DLD1 (cell line): ENCODE results near the gene TSPAN9.

Experiments used
- in situ Hi-C: cut with HindIII; loops from 2 replicates; pipeline ENCODE4 v1.10.0; 2017; ENCODE audit warnings: low sequenced_read_pairs

TSPAN9 gene

DNA sequence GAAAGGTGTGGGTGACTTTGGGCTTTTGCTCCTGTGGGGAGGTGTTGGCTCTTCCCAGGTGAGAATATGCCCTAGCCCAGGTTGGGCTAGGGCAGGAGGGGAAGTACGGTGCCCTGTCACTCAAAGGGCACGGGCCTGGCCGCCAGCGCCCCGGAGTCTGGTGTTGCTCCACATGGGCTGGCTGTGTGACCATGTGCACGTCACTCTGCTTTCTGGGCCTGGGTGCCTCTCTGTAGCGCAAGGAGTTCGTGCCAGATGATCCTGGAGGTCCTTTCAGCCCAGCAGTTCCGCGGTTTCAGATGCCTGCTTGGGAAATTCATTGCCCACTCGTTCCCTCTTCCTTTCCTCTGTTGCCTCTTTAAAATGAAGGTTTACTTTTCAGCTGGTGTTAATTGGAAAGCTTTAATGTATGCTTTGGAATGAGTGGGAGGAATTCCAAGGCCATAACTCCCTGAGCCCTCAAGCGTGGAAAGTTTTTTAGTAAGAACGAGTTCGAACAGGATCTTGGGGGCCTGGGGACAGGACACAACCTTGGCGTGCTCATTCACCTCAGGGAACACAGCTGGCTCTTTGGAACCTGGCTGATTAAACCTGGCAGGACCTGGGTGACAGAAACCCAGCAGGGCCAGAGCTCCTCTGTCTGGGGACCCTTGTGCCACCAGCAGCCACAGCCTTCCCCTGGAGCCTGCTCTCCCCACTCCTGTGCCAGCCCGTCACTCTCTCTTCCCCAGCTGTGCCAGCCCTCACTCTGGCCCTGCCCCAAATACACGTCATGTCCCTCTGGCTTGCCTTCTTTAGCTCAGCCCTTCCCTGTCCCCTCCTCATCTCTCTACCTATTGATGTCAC lies 42.8 kb downstream of the TSPAN9 start:
- in situ Hi-C loops: no loop called here

DNA sequence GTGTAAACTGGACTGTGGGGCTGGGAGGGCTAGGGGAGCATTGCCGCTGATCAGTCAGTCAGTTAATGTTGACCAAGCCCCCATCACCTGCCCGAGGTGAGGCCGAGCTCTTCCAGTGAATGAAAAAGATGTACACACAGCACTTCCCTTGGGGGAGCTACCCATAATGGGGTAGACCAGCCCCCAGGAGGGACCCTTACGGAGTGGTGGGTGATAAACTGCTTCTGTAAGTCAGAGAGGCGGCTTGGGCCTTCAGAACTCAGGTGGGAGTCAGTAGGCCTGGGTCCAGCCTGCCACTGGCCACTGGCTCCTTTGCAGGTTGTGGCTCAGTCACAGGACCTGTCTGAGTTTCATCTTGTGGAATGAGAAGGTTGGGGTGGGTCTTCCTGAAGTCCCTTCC lies 43.5 kb downstream of the TSPAN9 start:
- in situ Hi-C loops: no loop called here

DNA sequence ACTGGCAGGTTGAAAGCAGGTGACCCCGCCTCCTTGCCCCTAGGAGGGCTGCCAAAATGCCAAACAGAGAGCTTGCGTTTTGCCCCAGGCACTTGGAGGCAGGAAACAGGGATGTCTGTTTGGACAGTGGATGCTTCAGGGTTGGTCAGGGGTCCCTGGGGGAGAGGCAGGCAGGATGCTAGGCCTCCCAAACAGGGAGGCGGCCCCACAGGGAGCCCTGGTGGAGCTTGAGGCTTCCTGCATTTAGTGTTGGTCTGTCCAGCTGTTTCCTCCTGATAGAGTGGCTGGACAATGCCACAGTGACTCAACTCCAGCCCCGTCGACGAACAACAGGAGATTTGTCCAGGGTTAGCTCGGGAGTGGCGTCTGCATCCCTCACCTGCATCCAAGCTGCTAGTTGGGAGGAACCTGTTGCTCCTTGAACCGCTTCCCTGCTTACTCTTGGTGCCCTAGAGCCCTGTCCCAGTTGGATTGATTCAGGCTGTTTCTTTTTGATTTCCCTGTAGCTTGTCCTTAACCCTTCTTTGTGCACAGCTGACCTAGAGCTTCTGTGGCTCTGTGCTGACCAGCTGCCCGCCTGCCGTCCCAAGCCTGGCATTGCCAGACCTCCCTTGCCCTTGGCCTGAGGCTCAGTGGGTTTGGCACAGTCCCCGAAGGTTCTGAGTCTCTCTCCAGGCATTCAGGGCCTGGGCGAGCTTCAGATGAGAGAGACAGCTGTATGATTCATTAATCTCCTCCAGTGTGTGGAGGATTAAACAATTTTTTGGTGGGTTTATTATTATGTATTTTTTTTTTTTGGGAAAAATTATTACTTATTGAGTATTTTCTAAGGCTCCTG lies 45.9 kb downstream of the TSPAN9 start:
- in situ Hi-C loops: no loop called here

DNA sequence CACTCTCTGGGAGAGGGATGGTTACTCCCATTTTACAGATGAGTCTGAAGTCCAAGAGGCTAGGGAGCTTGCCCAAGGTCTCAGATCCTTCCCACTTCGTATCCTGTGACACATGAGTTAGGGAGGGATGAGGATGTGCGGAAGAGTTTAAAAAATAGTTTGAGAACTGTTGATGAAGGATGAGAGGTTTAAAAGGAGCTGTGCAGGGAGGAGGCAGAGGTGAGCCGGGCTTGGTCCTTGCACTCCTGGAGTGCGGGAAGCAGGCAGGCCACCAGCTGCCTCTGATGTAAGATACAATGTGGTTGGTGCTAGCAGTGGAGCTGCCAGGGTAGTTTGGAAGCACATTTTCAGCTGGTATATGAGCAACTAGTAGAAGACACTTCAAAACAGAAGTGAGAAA lies 46.5 kb downstream of the TSPAN9 start:
- in situ Hi-C loops: no loop called here

DNA sequence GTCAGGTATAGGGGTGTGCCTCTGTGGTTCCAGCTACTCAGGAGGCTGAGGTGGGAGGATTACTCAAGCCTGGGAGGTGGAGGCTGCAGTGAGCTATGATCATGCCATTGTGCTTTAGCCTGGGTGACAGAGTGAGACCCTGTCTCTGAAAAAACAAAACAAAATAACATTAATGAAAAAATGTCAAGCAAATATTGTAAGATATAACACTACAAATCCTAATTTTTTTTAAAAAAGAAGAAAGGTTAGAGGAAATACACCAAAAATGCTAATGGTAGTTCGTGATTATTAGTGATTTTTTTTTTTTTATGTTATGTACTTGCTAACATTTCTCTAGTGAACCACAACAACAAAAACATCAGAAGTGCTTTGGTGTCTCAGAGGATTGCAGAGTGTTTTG lies 47.7 kb downstream of the TSPAN9 start:
- in situ Hi-C loops: no loop called here

DNA sequence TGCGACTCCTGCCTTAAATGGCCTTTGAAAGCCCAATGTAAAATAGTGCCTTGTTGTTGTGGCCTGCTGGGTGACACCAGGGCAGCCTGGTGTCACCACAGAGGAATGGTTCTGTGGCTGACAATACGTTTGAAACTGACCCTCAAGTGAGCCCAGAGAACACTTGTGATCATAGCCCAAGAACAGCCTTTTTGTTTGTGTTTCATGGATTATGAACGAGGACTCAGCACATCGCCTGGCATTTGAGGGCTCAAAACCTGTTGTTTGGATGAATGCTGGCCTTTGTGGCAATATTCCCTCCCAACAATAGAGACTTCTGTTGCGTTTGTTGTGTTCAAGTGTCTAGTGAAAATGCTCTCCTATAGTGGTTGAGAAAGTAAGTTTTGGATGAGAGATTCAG lies 48.5 kb downstream of the TSPAN9 start:
- in situ Hi-C loops: no loop called here

DNA sequence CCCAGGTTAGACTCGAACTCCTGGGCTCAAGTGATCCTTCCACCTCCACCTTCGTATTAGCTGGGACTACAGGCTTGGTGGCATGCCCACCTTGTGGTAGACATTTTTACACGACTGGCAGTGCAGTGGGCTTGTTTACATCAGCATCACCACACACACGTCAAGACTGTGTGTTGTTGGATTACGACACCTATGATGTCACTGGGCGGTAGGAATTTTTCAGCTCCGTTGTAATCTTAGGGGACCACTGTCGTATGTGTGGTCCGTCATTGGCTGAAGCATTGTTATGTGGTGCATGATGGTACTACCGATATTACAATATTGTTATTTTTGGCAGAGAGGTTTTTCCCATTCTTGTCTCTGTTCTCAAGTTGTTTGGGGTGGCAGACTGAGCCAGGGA lies 50.7 kb downstream of the TSPAN9 start:
- in situ Hi-C loops: no loop called here

DNA sequence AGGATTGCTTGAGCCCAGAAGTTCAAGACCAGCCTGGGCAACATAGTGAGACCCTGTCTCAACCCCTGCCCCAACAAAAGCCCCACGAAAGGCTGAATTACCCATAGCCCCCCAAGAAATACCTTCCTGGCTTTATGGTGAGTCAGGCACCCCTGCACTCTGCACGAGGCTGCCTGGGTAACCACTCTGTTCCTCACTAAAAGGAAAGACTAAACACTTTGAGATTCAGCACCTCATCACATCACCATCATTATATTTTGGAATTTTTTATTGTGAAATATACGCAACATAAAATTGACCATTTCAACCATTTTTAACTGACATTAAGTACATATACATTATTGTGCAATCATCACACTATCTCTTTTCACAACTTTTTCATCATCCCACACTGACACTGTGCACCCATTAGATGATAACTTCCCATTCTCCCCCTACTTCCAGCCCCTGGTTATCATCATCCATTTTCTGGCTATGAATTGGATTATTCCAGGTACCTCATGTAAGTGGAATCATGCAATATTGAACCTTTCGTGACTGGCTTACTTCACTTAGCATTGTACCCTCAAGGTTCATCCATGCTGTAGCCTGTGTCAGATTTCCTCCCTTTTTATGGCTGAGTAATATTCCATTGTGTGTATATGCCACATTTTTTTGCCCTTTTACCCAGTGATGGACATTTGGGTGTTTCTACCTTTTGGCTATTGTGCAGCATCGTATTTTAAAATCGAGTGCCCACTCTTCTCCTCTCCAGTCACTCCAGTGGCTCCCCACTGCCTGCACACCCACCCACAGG lies 51.5 kb downstream of the TSPAN9 start:
- in situ Hi-C loops: no loop called here

DNA sequence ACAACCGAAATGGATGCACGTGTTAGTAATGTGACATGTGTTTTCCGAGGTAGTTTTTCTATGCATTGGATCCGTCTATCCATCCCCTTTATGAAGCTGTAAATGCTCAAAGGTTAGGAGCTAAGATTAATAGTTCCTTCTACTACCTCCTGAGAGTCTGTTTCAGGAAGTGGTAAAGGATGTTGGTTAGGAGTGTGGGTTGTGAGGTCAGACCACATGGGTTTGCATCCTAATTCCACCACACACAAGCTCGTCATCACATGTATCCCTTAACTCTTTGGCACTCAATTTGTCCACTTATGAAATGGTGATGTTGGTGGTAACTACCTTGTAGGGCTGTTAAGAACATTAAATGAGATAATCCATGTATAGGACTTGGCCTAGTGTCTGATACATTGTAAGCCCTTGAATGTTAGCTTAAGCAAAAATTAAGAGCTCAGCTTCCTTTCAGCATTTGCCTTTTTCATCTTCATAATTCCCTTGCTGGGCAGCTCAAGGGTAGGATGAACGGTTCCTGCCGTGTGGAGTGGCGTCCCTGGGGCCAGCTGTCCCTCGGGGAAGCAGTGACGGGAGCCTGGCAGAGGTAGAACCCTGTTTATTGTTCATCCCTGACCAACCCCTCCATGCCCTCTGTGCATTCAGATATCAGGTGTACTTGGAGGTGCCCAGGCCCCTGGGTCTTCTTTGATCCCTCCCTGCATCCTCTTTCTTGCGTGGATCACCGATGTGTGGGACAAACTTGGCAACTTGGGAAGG lies 52.3 kb downstream of the TSPAN9 start:
- in situ Hi-C loops: no loop called here

DNA sequence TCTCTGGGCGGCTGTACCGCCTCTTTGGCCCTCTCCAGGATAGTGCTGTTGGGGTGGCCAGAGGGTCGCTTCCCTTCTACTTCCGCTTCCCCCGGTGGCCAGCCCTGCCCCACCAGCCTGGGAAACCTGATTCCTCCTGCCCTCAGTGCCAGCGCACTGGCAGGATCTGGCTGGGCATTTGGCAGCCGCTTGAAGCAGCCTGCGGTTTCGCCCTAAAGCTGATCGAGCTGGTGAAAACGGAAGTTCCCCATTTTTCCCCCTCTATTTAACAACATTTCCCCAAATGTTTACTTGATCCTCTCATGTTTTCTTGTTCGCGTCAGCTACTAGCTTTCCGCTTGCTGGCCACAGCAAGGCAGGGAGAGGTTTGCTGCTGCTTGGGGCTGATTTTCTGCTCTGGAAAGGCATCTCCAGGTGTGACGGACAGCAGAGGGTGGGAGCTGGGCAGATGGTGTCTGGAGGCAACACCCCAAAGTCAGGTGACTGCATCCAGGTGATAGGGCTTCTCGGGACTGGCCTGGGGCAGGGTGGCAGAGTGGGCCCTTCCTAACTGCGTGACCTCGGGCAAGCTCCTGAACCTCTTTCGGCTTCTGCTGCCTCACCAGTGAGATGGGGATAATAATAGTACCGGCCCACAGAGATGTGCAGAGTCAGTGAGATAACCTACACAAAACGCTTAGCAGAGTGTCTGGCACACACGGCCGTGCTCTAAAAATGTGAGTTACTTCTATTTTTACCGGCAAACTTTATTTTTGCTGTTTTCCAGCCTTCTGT lies 53.1 kb downstream of the TSPAN9 start:
- in situ Hi-C loops: no loop called here

DNA sequence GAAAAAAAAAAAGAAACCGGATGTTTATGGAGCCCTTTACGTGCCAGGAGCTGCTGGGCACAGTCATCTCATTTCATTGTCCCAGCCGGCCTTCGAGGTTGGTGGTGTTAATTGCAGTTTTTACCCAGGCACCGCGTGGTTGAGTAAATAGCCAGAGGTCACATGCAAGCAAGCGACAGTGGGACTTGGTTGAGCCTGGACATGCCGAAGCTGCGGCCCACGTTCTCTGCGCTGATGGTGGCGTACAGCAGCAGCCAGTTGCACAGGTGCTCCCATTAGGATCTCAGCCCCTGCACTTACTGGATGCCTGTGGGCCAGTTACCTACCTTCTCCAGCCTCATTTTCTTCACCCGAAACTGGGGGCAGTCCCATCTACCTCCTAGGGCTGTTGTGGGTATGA lies 54.0 kb downstream of the TSPAN9 start:
- in situ Hi-C loops: no loop called here

DNA sequence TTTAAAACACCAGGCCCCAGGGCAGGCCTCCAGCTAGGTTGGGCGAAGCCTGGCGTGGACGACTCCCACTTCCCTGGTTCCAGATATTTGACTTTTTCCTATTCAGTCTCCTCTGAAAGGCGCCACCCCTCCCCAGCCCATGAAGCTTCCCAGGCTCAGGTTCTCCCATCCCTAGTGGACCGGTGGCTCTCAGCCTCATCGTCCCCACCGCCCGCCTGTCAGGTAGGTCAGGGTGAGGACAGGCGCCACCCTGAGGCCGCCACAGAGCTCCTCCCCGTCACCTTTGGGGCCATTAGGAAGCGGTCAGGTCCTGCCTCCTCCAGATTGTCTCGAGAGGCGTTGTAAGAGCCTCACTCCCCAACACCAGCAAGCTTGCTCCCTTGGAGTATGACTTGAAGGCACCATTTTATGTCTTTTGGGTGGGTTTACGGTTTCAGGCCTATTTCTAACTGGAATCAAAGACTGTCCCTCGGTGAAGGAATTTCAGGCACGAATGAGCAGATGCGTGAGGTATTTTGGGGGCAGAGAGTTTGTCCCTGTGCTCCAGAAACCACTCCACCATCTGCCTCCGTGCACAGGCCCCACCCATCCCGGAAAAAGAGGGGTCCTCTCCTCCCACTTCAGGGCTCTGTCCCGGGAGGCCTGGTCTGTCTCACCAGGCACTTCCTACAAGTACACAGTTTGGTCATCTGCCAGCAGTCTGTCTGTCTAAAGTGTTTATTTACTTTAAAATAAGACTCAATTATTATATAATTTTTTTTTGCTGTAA lies 55.6 kb downstream of the TSPAN9 start:
- in situ Hi-C loops: no loop called here

DNA sequence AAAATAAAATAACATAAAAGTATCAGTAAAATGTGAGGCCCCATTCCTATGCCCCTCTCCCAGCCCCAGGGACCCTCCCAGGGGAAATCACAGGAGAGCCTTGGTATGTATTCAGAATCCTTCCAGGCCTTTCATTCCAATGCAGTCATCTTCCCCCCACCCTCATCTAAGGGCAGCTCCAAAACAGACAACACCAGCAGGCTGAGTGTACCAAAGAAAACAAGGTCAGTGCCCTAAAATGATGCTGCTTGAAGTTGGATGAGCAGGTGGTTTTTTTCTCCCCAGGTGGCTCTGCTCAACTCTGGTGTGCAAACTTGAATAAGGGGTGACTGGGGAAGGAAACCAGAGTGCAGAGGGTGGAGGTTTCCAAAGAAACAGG lies 56.2 kb downstream of the TSPAN9 start:
- in situ Hi-C loops: no loop called here

DNA sequence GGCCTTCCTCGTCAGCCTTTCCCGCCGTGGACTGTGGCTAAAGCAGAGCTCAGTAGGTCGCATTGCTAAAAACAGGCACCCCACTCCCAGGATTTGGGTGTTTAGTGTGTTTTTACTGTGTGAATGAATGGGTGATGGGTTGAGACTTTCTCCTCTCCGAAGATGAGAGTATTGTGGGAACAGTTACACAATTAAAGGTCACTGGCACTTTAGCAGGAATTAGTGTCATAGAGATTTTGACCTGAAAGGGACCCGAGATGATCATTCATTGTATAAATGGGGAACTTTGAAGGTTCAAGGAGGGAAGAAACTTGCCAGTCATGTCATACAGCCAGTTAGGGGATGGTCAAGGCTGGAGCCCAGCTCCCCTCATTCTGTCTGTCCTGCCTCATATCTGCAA lies 56.9 kb downstream of the TSPAN9 start:
- in situ Hi-C loops: no loop called here

DNA sequence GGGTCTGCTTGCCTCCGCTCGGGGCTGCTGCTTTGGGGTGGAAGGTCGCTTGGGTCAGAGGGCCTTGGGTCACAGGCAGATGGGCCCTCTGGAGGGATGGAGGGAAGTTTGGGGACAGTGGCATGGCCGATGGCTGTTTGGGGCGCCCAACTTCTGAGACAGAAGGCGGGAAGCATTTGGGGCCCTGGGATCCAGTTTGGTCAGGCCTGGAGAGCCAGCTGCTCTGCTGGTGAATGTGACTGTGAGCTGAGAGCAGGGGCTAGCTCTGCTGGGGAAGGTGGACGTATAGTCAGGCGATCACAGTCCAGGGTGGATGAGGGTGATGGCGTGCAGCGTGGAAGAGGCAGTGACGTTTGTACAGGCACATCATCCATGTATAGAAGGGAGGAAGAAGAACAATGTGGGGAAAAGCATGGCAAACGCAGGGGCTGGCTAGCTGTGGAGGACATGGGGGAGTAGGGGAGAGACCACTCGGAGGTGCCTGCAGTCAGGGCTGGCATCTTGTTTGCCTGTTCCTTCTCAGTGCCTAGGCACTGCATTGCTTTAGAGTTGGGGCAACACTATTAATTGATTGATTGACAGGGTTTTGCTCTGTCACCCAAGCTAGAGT lies 57.5 kb downstream of the TSPAN9 start:
- in situ Hi-C loops: no loop called here

DNA sequence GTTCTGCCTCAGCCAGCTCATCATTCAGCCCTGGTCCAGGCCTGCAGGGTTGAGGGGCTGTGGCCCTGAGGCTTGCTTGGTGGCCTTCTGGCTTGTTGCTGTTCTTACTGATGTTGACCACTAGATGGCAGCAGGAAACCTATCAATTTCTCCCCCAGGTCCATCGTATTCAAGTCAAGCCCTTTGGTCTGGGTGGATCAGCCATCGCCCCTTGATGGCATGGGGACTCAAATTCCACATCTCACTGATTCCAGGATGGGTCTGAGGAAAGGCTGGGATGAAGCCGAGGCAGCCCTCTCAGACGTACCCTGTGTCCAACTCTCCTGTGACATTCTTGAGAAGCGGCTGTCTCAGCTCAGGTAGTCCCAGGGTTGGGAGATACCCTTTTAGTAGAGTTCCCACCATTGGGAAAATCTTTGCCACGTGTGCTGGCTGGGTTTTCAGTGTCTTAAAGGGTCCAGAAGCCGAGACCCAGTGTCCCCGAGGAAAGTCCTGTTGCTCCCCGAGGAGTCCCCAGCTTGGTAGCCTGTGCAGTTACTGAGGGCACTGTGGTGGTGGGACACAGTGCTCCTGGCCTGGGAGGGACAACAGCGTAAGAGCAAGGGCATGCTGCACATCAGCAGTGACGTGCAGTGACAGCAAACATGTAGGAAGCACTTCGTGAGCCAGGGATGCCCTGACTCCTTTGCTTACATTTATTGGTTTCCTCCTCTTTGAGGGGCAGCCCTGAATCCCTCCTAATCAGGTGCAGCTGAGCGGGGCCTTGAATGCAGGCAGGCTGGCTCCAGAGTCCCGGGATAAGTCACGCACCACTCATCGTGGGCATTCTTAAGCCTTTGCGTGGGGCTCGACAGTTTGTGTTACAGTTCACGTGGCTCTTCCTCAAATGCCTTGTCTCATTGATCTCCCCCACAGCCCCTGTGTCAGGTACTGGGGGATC lies 58.6 kb downstream of the TSPAN9 start:
- in situ Hi-C loops: no loop called here

DNA sequence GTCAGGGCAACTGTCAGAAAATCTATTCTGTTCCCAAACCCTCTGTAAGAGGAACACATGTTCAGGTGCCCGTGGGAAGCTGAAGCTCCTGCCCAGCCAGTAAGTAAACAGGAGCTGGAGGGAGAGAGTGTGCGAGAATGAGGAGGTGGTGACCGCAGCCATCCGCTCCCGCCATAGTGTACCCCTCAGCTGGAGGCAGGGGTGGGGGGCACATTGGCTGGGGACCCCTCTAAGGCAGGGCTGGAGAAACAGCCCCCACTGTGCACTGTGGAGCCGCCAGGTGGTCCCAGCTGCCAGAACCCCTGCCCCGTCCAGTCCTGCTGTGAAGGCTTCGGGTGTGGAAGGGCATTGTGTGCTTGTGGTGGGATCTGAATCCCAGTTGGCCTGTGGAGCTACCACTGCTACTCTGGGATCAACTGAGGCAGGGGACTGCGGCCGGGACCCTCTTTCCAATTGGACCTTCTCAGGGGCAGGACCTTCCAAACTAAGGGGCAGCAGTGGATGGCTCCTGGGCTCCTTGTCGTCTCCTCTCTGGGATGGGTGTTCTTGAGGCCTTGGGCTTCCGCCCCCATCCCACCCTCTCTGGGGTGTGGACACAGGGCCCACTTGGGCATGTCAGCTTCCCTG lies 59.6 kb downstream of the TSPAN9 start:
- in situ Hi-C loops: no loop called here
